GM18907 (cell line): ENCODE measurements around the gene SNAPC2.
"Not testable (repeated sequence)": the region's sequence is repeated elsewhere in the genome, so short reads cannot be mapped to it uniquely, and the experiment has no call there.

ENCODE experiments used
- ATAC-seq: cut with Tn5 transposase; IDR thresholded peaks from one replicate; pipeline ENCODE4 v1.9.1; 2021; ENCODE audit warnings: mild to moderate bottlenecking, moderate library complexity; ENCODE audit not compliant: unreplicated experiment

The SNAPC2 gene

DNA sequence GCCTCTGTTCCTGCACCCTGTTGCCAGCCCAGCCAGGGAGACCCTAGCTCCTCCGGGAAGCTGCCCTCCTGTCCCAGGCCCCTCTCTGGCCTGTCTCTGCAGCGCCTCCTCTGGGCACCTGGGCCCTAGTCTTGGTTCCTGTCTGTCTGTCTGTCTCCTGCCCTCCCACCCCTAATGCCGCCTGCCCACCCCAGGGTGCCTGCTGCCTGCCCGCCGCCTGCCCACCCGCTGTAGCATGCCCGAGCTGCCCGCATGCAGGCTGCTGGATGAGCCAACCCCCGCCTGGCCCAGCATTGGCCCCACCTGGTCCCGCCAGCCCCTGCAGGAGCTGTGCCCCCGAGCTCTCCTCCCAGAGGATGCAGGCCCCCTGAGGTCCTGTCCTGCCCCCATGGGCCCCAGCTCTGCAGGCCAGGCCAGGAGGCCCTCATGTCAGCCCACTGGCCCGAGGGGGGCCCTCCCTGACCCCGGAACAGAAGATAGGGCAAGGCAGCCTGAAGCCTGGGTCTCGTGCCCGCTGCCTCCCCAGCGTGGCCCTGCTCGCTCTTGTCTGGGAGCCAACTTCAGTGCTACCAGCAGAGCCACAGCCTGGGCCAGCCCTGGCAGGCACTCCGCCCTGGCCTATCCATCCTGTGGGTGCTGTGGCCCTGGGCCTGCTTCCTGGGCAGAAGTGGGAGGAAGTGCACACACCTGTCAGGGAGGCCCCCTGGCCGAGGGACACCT lies 11.2 kb upstream of the SNAPC2 start:
- no peak for ATAC-seq

DNA sequence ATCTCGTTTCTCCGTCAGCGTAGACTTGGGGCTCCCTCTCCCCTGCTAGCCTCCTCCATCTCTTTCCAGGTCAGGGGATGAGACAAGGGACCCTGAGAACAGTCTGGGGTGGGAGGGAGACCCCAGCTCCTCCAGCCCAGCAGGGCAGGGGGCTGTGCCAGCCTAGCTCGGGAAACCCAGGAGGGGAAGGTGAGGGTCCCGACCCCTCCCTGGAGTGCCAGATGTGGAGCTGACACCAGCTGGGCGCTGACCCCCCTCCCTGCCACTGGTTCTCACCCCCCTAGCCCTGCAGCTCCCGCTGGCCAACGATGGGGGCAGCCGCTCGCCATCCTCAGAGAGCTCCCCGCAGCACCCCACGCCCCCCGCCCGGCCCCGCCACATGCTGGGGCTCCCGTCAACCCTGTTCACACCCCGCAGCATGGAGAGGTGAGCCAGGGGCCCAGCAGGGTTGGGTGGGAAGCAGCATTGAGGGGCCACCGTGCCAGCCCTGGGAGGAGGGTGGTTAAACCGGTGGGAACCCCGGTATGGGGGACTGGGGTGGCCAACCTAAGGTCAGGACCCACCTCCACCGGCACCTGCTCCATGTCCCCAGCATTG lies 10.6 kb upstream of the SNAPC2 start:
- ATAC-seq = no peak

DNA sequence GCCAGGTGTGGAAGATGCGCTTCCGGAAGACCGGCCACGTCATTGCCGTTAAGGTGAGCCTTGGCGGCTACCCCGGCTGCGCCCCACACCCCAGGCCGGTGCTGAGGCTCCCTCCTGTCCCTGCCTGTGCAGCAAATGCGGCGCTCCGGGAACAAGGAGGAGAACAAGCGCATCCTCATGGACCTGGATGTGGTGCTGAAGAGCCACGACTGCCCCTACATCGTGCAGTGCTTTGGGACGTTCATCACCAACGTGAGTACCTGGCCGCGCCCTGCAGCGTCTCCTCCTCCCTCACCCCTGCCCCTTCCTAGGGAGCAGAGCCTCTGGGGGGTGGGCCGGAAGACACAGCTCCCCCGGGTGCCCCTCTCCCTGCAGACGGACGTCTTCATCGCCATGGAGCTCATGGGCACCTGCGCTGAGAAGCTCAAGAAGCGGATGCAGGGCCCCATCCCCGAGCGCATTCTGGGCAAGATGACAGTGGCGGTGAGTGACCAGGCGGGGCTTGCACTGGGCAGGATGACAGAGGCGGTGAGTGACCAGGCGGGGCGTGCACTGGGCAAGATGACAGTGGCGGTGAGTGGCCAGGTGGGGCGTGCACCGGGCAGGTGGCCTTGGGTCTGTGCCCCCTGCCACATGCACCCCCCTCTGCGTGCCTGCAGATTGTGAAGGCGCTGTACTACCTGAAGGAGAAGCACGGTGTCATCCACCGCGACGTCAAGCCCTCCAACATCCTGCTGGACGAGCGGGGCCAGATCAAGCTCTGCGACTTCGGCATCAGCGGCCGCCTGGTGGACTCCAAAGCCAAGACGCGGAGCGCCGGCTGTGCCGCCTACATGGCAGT lies 9.6 kb upstream of the SNAPC2 start:
- ATAC-seq = no peak

DNA sequence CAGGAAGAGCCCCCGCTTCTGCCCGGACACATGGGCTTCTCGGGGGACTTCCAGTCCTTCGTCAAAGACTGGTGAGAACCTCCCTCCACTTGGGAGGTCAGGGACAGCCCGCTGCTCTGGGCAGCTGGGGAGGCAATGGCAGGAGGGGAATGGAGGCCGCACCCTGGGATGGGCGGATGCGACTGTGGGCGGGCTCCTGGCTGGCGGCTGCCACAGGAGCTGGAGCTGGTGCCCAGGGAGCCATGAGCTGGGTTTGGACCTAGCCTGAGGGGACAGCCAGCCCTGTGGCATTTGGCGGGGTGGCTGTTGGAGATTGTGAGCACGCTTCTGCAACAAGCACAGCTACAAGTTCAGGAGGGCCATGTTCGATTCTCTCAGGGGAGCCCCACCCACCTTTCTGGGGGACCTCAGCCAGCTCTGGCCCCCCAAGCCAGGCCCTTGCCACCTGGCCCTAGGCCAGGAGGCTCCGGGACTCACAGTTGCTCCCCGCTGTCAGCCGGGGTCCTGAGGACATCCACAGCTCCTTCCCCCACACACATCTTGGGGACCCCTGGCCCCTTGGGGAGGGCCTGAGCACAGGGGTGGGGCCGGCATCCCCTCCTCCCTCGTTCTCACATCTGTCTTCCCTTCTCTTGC lies 8.5 kb upstream of the SNAPC2 start:
- ATAC-seq = no peak

DNA sequence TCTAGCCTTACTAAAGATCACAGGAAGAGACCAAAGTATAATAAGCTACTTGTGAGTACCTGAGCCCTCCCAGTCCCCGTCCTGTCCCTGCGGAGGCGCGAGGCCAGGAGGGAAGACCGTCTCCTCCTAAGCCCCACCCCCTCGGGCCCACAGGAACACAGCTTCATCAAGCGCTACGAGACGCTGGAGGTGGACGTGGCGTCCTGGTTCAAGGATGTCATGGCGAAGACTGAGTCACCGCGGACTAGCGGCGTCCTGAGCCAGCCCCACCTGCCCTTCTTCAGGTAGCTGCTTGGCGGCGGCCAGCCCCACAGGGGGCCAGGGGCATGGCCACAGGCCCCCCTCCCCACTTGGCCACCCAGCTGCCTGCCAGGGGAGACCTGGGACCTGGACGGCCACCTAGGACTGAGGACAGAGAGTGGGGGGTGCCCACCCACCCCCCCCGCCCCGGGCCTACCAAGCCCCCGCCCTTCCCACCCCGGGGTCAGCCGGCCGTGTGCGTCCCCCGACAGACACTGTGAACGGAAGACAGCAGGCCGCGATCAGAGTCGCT lies 7.9 kb upstream of the SNAPC2 start:
- ATAC-seq = no peak

DNA sequence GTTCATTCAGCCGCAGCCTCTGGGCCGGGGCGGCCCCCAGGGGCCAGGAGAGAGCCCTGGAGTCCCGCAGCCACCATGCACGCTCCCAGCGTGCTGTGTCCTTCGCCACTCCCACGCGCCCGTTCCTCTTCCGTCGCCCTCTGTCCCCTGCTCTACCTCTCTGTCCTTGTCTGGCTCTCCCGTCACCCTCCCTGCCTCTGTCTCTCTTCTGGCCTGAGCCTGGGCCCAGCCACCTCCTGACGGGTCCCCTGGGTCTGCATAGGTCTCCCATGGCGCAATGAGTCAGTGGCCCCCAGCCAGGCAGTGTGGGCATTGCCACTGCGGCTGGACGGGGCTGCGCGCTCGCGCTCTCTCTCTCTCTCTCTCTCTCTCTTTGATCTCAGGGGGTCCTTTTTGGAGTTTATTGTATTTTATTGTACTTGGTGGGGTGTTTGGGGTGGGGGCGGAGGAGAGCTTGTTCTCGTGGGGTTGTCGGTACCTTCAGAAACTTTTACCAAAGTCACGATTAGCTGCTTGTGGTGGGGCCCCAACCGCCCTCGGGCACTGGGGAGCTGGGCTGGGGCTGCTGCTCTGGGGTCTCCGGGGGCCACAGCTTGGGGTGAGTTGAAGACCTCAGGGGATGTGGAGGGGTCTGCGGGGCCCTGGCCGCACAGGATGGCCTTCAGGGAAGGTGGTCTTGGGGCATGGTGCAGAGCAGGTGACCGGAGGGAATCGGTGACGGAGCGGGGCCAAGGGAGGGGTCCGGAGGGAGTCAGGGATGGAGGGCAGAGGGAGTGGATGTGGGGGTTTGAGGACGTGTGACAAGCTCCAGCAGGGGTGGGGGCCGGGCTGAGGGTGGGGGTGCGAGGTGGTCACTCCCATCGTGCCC lies 7.2 kb upstream of the SNAPC2 start:
- no peak for ATAC-seq

DNA sequence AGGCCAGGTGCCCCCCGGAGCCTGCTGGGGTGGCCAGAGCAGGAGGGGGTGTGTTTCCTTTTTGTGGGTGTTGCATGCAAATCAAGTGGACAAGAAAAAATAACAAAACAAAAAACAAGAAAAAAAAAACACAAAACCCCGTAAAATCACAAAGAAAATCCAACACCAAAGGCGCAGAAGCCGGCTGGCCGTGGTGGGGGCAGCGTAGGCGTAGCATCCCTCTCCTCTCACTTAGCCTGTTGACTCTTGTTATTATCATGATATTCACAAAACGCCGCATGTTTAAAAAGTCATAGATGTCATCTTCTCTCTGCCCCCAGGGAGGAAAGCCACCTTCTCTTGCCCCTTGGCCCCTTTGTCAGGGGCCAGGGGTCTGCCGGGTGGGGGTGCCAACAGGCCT lies 6.5 kb upstream of the SNAPC2 start:
- ATAC-seq = no peak

DNA sequence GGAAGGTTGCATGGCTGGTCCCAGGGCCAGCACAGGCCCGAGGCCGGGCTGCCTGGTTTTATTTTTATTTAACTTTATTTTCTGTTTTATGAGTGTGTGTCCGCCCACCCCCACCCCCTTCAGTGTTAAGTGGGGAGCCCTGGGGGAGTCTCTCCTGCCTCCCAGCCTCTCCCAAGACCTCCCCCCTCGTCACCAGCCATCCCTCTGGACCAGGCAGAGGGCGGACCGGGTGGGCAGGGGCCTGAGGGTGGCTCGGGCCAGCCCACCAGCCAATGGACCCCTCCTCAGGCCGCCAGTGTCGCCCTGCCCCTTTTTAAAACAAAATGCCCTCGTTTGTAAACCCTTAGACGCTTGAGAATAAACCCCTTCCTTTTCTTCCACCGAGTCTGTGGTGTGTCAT lies 6.0 kb upstream of the SNAPC2 start:
- no peak for ATAC-seq

DNA sequence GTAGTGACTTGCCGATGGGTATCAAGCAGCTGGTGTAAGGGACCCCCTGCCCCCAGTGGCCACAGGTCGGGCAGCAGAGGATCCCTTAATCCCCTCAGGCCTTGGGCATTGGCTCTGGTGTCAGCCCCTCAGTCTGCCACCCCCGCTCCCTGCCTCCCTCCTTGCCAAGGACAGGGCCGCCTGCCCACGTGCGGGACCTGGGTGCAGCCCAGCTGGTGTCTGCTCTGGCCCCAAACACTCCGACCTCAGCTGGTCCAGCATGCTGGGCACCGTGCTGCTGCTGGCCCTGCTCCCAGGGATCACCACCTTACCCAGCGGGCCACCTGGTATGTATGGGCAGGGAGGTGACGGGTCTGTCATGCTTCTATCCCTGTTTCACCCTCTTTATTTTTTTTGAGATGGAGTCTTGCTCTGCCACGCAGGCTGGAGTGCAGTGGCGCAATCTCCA lies 5.5 kb upstream of the SNAPC2 start, which contains the start of gene TGFBR3L:
Gene TGFBR3L (plus strand): TSS at position 233 of the 448 bp plus-strand sequence.
- no peak for ATAC-seq

DNA sequence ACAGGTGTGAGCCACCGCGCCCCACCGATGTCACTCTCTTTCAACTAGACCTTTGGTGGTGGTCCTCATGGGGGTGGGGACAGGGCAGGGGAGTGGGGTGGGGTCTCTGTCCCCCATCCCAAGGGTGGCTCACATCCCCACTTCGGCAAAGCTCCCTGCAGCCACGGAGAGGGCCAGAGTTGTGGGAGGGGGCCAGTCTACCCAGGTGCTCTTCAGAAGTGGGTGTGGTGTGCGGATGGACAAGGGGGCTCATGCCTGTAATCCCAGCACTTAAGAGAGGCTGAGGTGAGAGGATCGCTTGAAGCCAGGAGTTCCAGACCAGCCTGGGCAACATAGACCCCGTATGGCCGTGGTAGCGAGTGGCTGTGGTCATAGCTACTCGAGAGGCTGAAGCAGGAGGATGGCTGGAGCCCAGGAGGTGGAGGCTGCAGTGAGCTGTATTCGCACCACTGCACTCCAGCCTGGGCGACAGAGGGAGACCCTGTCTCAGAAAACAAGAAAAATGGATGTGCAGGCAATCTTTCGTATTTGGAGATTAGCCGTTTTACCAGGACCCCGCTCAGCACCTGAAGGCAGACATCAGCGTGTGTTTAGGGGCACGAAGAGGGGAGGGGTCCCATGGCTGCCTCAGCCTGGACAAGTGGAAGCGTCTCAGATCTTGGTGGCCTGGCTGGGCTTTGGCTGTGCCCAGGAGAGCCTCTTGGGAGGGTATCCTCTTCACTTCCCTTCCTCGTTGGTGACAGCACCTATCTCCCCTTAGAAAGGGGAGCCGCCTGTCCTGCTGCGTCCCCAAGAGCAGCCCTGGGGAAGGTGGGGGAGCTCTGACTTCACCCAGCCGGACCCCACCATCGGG lies 4.7 kb upstream of the SNAPC2 start:
- ATAC-seq = no peak

DNA sequence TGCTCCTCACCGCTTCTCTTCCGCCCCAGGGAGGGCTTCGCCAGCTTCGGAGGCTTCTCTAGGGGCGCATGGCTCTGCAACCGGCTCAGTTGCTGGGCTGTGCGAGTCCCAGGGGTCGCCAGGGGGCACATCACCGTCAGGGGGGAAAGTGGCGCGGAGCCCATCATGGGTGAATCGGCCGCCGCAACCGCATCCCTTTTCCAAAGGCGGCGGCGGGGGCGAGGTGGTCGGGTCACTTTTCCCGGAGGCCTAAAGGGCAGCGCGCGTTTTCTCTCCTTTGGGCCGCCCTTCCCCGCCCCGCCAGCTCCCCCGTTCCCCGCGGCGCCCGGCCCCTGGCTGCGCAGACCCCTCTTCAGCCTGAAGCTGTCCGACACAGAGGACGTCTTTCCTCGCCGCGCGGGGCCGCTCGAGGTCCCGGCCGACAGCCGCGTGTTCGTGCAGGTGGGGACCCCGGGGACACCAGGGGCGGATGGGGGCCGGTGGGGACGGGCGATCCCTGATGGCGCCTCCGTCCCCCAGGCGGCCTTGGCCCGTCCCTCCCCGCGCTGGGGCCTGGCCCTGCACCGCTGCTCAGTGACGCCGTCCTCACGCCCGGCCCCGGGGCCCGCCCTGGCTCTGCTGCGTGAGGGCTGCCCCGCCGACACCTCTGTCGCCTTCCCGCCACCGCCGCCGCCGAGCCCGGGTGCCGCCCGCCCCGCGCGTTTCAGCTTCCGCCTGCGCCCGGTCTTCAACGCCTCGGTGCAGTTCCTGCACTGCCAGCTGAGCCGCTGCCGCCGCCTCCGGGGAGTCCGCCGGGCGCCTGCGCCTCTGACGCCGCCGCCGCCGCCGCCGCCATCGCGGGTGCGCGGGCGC lies 3.8 kb upstream of the SNAPC2 start:
- no peak for ATAC-seq

DNA sequence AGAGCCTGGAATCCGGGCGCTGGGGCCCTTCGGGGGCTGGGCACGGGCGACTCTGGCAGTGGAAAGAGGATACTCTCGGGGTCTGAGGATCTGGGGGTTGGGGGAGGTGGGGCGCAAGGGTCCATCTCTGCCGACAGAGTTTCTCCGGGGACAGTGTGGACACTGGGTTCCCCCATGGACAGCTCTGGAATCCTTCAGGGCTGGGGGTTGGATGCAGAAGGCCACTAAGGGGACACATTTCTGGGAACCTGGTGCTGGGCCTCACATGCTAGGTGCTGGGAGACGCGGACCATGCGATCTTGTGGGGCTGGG lies 3.2 kb upstream of the SNAPC2 start:
- ATAC-seq = no peak

DNA sequence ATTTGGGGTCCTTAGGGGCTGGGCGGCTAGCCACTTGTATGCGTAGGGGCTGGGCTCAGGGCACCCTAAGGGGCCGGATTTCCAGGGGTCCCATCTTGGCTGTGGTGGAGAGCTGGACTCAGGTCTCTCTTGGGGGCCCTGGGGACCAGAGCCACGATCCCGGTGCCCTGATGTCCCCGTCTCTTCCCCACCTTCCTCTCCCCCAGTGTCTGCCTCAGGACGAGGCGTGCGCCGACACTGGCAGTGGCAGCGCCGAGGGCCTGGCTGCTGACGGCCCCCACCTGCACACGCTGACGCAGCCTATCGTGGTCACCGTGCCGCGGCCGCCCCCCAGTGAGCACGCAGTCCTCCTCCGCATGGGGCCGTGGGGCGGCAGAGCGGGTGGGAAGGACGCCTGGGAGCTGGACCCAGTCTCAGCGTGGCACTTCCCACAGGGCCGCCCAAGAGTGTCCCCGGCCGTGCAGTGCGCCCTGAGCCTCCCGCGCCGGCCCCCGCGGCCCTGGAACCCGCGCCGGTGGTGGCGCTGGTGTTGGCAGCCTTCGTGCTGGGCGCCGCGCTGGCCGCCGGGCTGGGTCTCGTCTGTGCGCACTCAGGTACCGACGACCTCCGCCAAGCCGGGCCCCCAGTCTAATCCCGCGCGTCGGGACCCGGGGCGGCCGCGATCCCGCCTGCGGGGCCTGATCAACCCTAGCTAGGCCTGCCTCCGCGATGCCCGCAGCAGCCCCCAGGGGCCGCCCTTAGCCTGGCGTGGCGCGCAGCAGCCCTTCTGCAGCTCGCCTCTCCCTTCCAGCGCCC lies 2.7 kb upstream of the SNAPC2 start:
- peak; percentile 21 for ATAC-seq

DNA sequence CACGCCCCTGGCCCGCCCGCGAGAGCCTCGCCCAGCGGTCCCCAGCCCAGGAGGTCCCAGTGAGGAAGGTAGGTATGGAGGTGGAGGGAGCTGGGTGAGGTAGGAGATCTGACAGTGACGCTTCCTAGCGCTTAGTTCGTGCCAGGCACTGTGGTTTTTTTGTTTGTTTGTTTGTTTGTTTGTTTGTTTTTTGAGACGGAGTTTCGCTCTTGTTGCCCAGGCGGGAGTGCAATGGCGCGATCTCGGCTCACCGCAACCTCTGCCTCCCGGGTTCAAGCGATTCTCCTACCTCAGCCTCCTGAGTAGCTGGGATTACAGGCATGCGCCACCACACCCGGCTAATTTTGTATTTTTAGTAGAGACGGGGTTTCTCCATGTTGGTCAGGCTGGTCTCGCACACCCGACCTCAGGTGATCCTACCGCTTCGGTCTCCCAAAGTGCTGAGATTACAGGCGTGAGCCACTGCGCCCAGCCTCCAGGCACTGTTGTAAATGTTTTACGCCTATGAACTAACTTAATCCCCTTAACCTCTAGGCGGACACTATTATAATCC lies 2.0 kb upstream of the SNAPC2 start:
- ATAC-seq = not testable (repeated sequence)

DNA sequence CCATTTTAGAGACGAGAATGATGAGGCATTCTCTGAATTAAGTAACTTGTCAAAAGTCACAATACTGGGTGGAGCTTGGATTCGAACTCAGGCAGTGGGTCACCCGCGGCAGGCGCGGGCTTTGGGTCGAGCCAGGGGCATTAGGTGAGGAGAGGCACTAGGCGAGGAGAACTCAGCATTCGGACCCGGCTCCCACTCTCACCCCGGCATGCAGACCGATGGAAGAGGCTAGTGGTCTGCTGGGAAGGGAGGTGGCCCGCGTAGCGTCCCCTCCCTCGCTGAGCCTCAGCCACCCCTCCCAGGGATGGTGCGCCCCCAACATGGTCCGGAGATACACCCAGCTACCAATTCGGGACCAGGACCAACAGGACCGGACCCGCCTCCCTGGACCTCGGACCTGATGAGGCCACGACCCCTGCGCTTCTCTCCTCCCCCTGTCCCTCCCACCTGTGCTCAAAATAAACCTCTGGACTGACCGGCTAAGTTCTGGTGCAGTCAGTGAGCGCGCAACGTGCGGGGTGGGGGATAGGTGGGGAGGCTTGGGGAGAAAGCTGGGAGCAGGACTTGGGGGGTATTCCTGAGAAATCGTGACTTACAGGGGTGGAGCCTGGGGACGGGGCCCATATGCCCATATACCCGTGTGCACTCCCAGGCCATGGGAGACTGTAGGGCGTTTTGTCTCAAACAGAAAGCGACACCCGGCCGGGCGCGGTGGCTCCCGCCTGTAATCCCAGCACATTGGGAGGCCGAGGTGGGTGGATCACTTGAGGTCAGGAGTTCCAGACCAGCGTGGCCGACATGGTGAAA lies 1.3 kb upstream of the SNAPC2 start:
- no peak for ATAC-seq

DNA sequence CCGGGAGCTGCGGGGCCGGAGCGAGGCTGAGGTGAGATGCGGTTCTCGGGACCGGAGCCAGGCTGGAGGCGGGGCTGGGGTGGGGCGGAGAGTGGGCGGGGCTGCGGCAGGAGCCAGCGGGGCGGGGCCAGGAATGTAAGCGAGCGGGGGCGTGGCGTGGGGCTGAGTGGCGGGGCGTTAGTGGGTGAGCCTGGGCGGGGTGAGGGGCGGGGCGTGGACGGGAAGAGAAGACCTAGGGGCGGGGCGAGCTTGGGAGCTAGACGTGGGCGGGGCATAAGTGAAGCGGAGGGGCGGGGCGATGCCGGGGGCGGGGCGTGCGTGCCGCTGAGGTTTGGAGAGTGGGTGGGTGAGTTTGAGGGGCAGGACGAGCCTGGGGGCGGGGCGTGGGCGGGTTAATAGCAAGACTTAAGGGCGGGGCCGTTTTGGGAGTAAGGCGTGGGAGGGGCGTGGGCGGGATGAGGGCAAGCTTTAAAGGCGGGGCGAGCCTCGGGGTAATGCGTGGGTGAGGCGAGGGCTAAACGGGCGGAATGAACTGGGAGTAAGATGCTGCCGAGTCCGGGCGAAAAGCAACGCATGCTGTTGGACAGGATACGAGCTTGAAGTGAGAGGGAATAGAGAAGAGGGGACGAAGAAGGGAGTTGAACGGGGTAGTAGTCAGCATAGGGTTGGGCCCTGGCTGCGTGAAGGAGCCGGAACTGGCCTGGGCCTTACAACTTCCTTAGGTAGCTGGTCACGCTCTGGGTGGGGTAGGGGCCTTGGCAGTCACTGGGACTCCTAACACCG lies 572 bp downstream of the SNAPC2 start:
- peak; percentile 39 for ATAC-seq
